ENCODE data around the gene KHK. TPM values are rescaled to one million over a fixed set of nuclear protein-coding genes. Genes with fewer than 3 reads are reported as not detected.

The KHK gene
- total and polyA plus RNA-seq, 9 of the 15 experiments (the other 6 are each of a cell fraction or from before 2014, with no cell fraction given), result 1.5 to 10.7 (median 5.2) TPM

GRCh38 chr2:27071277-27071989 is 15.1 kb upstream of the KHK start, which contains the start of gene OST4 (continued):
- TF ChIP-seq JUND (IDR thresholded peaks at IDR 0.05; ENCODE audit: borderline replicate concordance, low read depth, low read length) (0 out of 2 replicates have a peak, but pooled peaks have one; percentile 39), JUND (tag; IDR thresholded peaks at IDR 0.05; ENCODE audit: borderline replicate concordance, low read depth, low read length) (no peak; the same call in 2 of the 3 replicates), MAFF (IDR thresholded peaks at IDR 0.05; ENCODE audit: low read length) (no peak), RCOR1 (IDR thresholded peaks at IDR 0.05; ENCODE audit: borderline replicate concordance in 1 of 2, low read depth in 2 of 2, low read length in 2 of 2) (peak in 1 of 2 experiments; percentile 45; a peak in 1 of 4 replicates), SPI1 (IDR thresholded peaks at IDR 0.05; ENCODE audit: borderline replicate concordance, low read depth, low read length) (no peak), NR2C2 (CRISPR knock-in tag; IDR thresholded peaks at IDR 0.05) (no peak), NR2C2 (tag; IDR thresholded peaks at IDR 0.05) (peak; percentile 61; the same call in 1 of the 2 replicates), ZNF699 (CRISPR knock-in tag; IDR thresholded peaks at IDR 0.05; ENCODE audit: insufficient replicate concordance) (no peak), SMARCE1 (IDR thresholded peaks at IDR 0.05) (no peak), ZNF184 (CRISPR knock-in tag; IDR thresholded peaks at IDR 0.05) (no peak), BMI1 (IDR thresholded peaks at IDR 0.05; ENCODE audit: low read length) (no peak), BRD4 (IDR thresholded peaks at IDR 0.05) (no peak), ZNF324 (CRISPR knock-in tag; IDR thresholded peaks at IDR 0.05) (no peak), GATAD2B (IDR thresholded peaks at IDR 0.05; ENCODE audit: borderline replicate concordance) (peak; percentile 89; the same call in 1 of the 2 replicates), HOMEZ (CRISPR knock-in tag; IDR thresholded peaks at IDR 0.05) (no peak), E2F3 (CRISPR knock-in tag; IDR thresholded peaks at IDR 0.05) (no peak), ARID1B (IDR thresholded peaks at IDR 0.05) (no peak), ZNF41 (CRISPR knock-in tag; conservative IDR thresholded peaks at IDR 0.05) (no peak), RFX7 (CRISPR knock-in tag; IDR thresholded peaks at IDR 0.05) (no peak), FOXK1 (CRISPR knock-in tag; IDR thresholded peaks at IDR 0.05; ENCODE audit: borderline replicate concordance) (peak; percentile 50; the same call in 1 of the 2 replicates), EP300 (IDR thresholded peaks at IDR 0.05; ENCODE audit: low read length) (0 out of 2 replicates have a peak, but pooled peaks have one; percentile 3), ZFPM2 (CRISPR knock-in tag; IDR thresholded peaks at IDR 0.05) (no peak)
- TF ChIP-seq, protein P1, sequence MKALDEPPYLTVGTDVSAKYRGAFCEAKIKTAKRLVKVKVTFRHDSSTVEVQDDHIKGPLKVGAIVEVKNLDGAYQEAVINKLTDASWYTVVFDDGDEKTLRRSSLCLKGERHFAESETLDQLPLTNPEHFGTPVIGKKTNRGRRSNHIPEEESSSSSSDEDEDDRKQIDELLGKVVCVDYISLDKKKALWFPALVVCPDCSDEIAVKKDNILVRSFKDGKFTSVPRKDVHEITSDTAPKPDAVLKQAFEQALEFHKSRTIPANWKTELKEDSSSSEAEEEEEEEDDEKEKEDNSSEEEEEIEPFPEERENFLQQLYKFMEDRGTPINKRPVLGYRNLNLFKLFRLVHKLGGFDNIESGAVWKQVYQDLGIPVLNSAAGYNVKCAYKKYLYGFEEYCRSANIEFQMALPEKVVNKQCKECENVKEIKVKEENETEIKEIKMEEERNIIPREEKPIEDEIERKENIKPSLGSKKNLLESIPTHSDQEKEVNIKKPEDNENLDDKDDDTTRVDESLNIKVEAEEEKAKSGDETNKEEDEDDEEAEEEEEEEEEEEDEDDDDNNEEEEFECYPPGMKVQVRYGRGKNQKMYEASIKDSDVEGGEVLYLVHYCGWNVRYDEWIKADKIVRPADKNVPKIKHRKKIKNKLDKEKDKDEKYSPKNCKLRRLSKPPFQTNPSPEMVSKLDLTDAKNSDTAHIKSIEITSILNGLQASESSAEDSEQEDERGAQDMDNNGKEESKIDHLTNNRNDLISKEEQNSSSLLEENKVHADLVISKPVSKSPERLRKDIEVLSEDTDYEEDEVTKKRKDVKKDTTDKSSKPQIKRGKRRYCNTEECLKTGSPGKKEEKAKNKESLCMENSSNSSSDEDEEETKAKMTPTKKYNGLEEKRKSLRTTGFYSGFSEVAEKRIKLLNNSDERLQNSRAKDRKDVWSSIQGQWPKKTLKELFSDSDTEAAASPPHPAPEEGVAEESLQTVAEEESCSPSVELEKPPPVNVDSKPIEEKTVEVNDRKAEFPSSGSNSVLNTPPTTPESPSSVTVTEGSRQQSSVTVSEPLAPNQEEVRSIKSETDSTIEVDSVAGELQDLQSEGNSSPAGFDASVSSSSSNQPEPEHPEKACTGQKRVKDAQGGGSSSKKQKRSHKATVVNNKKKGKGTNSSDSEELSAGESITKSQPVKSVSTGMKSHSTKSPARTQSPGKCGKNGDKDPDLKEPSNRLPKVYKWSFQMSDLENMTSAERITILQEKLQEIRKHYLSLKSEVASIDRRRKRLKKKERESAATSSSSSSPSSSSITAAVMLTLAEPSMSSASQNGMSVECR (CRISPR knock-in tag; IDR thresholded peaks at IDR 0.05), result peak; percentile 79; the same call in 1 of the 2 replicates
- TF ChIP-seq, protein P2, sequence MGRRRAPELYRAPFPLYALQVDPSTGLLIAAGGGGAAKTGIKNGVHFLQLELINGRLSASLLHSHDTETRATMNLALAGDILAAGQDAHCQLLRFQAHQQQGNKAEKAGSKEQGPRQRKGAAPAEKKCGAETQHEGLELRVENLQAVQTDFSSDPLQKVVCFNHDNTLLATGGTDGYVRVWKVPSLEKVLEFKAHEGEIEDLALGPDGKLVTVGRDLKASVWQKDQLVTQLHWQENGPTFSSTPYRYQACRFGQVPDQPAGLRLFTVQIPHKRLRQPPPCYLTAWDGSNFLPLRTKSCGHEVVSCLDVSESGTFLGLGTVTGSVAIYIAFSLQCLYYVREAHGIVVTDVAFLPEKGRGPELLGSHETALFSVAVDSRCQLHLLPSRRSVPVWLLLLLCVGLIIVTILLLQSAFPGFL (CRISPR knock-in tag; IDR thresholded peaks at IDR 0.05), result no peak
